ENCODE results near the gene XPO4. TPM values are rescaled to one million over a fixed set of nuclear protein-coding genes. Genes with fewer than 3 reads are reported as not detected.

XPO4 gene
- total RNA-seq, 1 experiment from 2014 or later, result 16.2 TPM

GRCh38 chr13:20848203-20848602 is 54.3 kb downstream of the XPO4 start:
- POLR2A ChIA-PET, result interaction anchor here (0.6 kb wide), 1 partner anchor 37 kb away, joined by 3 read pairs; no protein-coding TSS in a partner anchor
- Histone ChIP-seq H3K4me1 (ENCODE audit: control insufficient read depth, insufficient read depth, low read length) (no peaks in the 10 kb centered on the region), H3K9me3 (ENCODE audit: control insufficient read depth, insufficient read depth, low read depth, low read length) (no peaks in the 10 kb centered on the region), H3K4me3 (ENCODE audit: low read depth in 2 of 2, low read length in 2 of 2) (no peak overlapping the region), H3K36me3 (ENCODE audit: control insufficient read depth, insufficient read depth, low read length) (no peaks in the 10 kb centered on the region), H3K27ac (ENCODE audit: low read length) (no peak overlapping the region), H3K27me3 (ENCODE audit: control insufficient read depth, insufficient read depth, low read length) (no peaks in the 10 kb centered on the region)
- BruUV-seq (replicated peaks), result no TSS peak
- ATAC-seq (no peak), DNase-seq (ENCODE audit: low read depth, low spot score) (no peak)
- in situ Hi-C loops (cut with HindIII; ENCODE audit: low pct_unique_long_range_greater_than_20kb, low sequenced_read_pairs) (no loop called here), intact Hi-C loops (cut with micrococcal nuclease; ENCODE audit: unreplicated experiment) (no loop called here)
- no peak for TF ChIP-seq TCF7L2 (IDR thresholded peaks at IDR 0.05; ENCODE audit: low read depth, low read length)
- no peak for TF ChIP-seq POLR2AphosphoS5 (IDR thresholded peaks at IDR 0.05; ENCODE audit: low read depth, low read length)
- no peak for TF ChIP-seq SIN3A (IDR thresholded peaks at IDR 0.05; ENCODE audit: borderline replicate concordance, insufficient read depth, low read depth, low read length)
- TF ChIP-seq CTCF (IDR thresholded peaks at IDR 0.05), result no peak
- no peak for TF ChIP-seq REST (IDR thresholded peaks at IDR 0.05; ENCODE audit: insufficient read depth in 1 of 2, low read depth in 2 of 2, low read length in 1 of 2)
- CTCF ChIA-PET, result no interaction called here

GRCh38 chr13:20847296-20847695 is 55.2 kb downstream of the XPO4 start:
- POLR2A ChIA-PET, result interaction anchor here (0.6 kb wide), 1 partner anchor 38 kb away, joined by 3 read pairs; no protein-coding TSS in a partner anchor
- no TSS peak for BruUV-seq (replicated peaks)
- ATAC-seq (no peak), DNase-seq (ENCODE audit: low read depth, low spot score) (no peak)
- H3K27ac ChIP-seq (ENCODE audit: low read length), result no peak overlapping the region
- H3K4me3 ChIP-seq (ENCODE audit: low read depth in 2 of 2, low read length in 2 of 2), result no peak overlapping the region
- in situ Hi-C loops (cut with HindIII; ENCODE audit: low pct_unique_long_range_greater_than_20kb, low sequenced_read_pairs), result no loop called here
- no peaks in the 10 kb centered on the region for H3K9me3 ChIP-seq (ENCODE audit: control insufficient read depth, insufficient read depth, low read depth, low read length)
- TF ChIP-seq CTCF (IDR thresholded peaks at IDR 0.05), result no peak
- no peak for TF ChIP-seq SIN3A (IDR thresholded peaks at IDR 0.05; ENCODE audit: borderline replicate concordance, insufficient read depth, low read depth, low read length)
- no peak for TF ChIP-seq REST (IDR thresholded peaks at IDR 0.05; ENCODE audit: insufficient read depth in 1 of 2, low read depth in 2 of 2, low read length in 1 of 2)
- no peak for TF ChIP-seq TCF7L2 (IDR thresholded peaks at IDR 0.05; ENCODE audit: low read depth, low read length)
- CTCF ChIA-PET, result no interaction called here
- H3K4me1 ChIP-seq (ENCODE audit: control insufficient read depth, insufficient read depth, low read length), result no peaks in the 10 kb centered on the region
- H3K27me3 ChIP-seq (ENCODE audit: control insufficient read depth, insufficient read depth, low read length), result no peaks in the 10 kb centered on the region
- no peaks in the 10 kb centered on the region; the same call in 1 of the 2 replicates for H3K36me3 ChIP-seq (ENCODE audit: control insufficient read depth, insufficient read depth, low read length)
- intact Hi-C loops (cut with micrococcal nuclease; ENCODE audit: unreplicated experiment), result no loop called here

Data from Panc1 (cell line).